Thoracic aorta (tissue), 2 donors: ENCODE data around the gene DOK5. TPM values are rescaled to one million over a fixed set of nuclear protein-coding genes. Genes with fewer than 3 reads are reported as not detected.
"Not testable (repeated sequence)": the region's sequence is repeated elsewhere in the genome, so short reads cannot be mapped to it uniquely, and the experiment has no call there.

Experiments
- ATAC-seq: fragments of 150-250 bp; one replicate; pipeline ENCODE4 v1.8.0; 2017; ENCODE audit warnings: low read depth; ENCODE audit not compliant: insufficient number of reproducible peaks, low FRiP score
- DNase-seq: peaks from one replicate; pipeline ENCODE4 v3.0.0-alpha.2; 2020; ENCODE audit warnings: low spot score
- H3K27ac ChIP-seq, 2 donors: fragments of 200-600 bp; sonication (generic); 1 replicate in 1 of 2; 2 replicates in 1 of 2; pipeline ENCODE4 v1.5.1; 2016; ENCODE audit warnings: mild to moderate bottlenecking in 2 of 2, moderate library complexity in 2 of 2
- H3K27me3 ChIP-seq: fragments of 200-600 bp; sonication (generic); replicated peaks from 2 replicates; pipeline ENCODE4 v1.6.0; 2016; ENCODE audit warnings: mild to moderate bottlenecking; ENCODE audit not compliant: insufficient read depth
- H3K36me3 ChIP-seq: fragments of 200-600 bp; sonication (generic); one replicate; pipeline ENCODE4 v1.5.1; 2016
- H3K4me1 ChIP-seq, 2 donors: fragments of 200-600 bp; sonication (generic); 1 replicate in 1 of 2; 2 replicates in 1 of 2; pipeline versions ENCODE4 v1.5.1 to v1.6.0; 2016; ENCODE audit warnings: low read depth in 2 of 2, mild to moderate bottlenecking in 1 of 2; ENCODE audit not compliant: control insufficient read depth in 1 of 2
- H3K4me3 ChIP-seq: fragments of 200-600 bp; sonication (generic); 2 replicates; pipeline ENCODE4 v1.5.1; 2016; ENCODE audit warnings: mild to moderate bottlenecking
- H3K9me3 ChIP-seq: fragments of 200-600 bp; sonication (generic); 2 replicates; pipeline ENCODE4 v1.5.1; 2016
- total RNA-seq, 2 donors: library from RNA; depleted of rRNA; stranded (reverse); fragments of >200 nt; gene quantifications; one replicate each; pipeline versions ENCODE4 v1.1.0 to v1.2.3, GENCODE V29; 2016
- TF ChIP-seq, protein P1 (sequence below): fragments of 200-600 bp; sonication (generic); IDR thresholded peaks from one replicate; pipeline ENCODE4 v1.5.1; 2019; ENCODE audit warnings: antibody characterized with exemption

DOK5 gene
- total RNA-seq, 2 donors from 2014 or later: 8.3 to 21.7 TPM

DNA sequence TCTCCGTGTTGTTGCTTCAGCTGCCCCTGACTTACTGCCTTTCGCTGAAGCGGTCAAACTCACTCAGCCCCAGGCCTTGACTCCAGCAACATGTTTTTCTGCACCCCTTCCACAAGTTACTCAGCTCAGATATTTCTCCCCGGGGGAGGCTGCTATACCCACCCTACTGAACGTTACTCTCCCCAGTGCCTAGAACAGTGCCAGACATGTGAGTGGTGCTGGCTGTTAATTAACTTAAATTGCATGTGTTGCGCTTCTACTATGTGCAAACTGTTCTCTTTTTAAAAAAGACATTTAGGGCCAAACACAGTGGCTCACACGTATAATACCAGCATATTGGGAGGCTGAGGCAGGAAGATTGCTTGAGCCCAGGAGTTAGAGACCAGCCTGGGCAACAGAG is 41.2 kb upstream of the DOK5 start:
- Histone ChIP-seq H3K27ac (no peak overlapping the region), H3K9me3 (no peaks in the 10 kb centered on the region), H3K36me3 (no peaks in the 10 kb centered on the region), H3K27me3 (no peaks in the 10 kb centered on the region), H3K4me3 (no peak overlapping the region), H3K4me1 (no peaks in the 10 kb centered on the region)
- TF ChIP-seq, protein P1, sequence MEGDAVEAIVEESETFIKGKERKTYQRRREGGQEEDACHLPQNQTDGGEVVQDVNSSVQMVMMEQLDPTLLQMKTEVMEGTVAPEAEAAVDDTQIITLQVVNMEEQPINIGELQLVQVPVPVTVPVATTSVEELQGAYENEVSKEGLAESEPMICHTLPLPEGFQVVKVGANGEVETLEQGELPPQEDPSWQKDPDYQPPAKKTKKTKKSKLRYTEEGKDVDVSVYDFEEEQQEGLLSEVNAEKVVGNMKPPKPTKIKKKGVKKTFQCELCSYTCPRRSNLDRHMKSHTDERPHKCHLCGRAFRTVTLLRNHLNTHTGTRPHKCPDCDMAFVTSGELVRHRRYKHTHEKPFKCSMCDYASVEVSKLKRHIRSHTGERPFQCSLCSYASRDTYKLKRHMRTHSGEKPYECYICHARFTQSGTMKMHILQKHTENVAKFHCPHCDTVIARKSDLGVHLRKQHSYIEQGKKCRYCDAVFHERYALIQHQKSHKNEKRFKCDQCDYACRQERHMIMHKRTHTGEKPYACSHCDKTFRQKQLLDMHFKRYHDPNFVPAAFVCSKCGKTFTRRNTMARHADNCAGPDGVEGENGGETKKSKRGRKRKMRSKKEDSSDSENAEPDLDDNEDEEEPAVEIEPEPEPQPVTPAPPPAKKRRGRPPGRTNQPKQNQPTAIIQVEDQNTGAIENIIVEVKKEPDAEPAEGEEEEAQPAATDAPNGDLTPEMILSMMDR: no peak
- no peak for DNase-seq
- no peak for ATAC-seq

GRCh38 chr20:54435015-54435414 is 40.4 kb upstream of the DOK5 start:
- ATAC-seq (no peak), DNase-seq (no peak)
- TF ChIP-seq, protein P1: no peak
- Histone ChIP-seq H3K4me3 (no peak overlapping the region), H3K27ac (no peak overlapping the region), H3K4me1 (no peaks in the 10 kb centered on the region), H3K36me3 (no peaks in the 10 kb centered on the region), H3K9me3 (no peaks in the 10 kb centered on the region), H3K27me3 (no peaks in the 10 kb centered on the region)

DNA sequence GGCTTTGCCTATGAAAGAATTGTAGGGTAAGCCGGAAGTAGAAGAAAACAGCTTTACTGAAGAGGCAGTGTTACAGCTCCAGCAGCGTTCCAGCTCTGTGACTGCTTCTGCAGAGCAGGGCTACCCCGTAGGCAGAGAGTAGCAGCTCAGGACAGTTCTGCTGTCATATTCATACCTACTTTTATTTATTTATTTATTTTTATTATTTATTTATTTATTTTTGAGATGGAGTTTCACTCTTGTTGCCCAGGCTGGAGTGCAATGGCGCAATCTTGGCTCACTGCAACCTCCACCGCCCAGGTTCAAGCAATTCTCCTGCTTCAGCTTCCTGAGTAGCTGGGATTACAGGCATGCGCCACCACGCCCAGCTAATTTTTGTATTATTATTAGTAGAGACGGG is 39.0 kb upstream of the DOK5 start:
- not testable (repeated sequence) for DNase-seq, H3K27ac ChIP-seq

DNA sequence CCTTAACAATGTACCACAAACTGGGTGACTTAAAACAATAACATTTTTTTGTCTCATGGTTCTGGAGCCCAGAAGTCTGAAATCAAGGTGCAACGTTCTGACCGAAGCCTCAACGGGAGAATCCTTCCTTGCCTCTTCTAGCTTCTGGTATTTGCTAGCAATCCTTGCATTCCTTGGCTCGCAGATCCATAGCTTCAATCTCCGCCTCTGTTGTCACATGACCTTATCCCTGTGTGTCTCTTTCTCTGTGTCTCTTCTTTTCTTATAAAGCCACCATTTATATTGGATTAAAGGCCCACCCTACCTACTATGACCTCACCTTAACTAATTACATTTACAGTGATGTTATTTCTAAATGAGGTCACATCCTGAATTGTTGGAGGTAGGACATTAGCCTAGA is 37.2 kb upstream of the DOK5 start:
- Histone ChIP-seq H3K36me3 (no peaks in the 10 kb centered on the region), H3K4me1 (no peaks in the 10 kb centered on the region), H3K4me3 (no peak overlapping the region), H3K27me3 (no peaks in the 10 kb centered on the region), H3K9me3 (no peaks in the 10 kb centered on the region), H3K27ac (no peak overlapping the region)
- TF ChIP-seq, protein P1: no peak
- no peak for DNase-seq
- ATAC-seq: no peak

More for the DNA sequence above, 39.0 kb upstream of the DOK5 start:
- H3K36me3 ChIP-seq, H3K4me1 ChIP-seq, H3K27me3 ChIP-seq, H3K4me3 ChIP-seq, H3K9me3 ChIP-seq, ATAC-seq: not testable (repeated sequence)

GRCh38 chr20:54450207-54450606 is 25.2 kb upstream of the DOK5 start:
- ATAC-seq (no peak), DNase-seq (no peak)
- Histone ChIP-seq H3K9me3 (no peaks in the 10 kb centered on the region), H3K4me1 (no peaks in the 10 kb centered on the region), H3K36me3 (no peaks in the 10 kb centered on the region), H3K27ac (no peak overlapping the region), H3K27me3 (no peaks in the 10 kb centered on the region), H3K4me3 (no peak overlapping the region)
- TF ChIP-seq, protein P1: no peak

GRCh38 chr20:54451171-54451570 is 24.2 kb upstream of the DOK5 start:
- TF ChIP-seq, protein P1: no peak
- no peak for DNase-seq
- Histone ChIP-seq H3K27me3 (no peaks in the 10 kb centered on the region), H3K27ac (no peak overlapping the region), H3K4me1 (no peaks in the 10 kb centered on the region), H3K36me3 (no peaks in the 10 kb centered on the region), H3K4me3 (no peak overlapping the region), H3K9me3 (no peaks in the 10 kb centered on the region)
- ATAC-seq: no peak
